NCI-H748 treated with DMSO at 0.1 percent for 48 hours (cell line): Measurements from ENCODE around the gene XYLB.
"Not testable (repeated sequence)": the region's sequence is repeated elsewhere in the genome, so short reads cannot be mapped to it uniquely, and the experiment has no call there.

Experiments
- DNase-seq: peaks from one replicate; lab custom pipeline; 2025; lab: John Stamatoyannopoulos, UW

Gene XYLB

DNA sequence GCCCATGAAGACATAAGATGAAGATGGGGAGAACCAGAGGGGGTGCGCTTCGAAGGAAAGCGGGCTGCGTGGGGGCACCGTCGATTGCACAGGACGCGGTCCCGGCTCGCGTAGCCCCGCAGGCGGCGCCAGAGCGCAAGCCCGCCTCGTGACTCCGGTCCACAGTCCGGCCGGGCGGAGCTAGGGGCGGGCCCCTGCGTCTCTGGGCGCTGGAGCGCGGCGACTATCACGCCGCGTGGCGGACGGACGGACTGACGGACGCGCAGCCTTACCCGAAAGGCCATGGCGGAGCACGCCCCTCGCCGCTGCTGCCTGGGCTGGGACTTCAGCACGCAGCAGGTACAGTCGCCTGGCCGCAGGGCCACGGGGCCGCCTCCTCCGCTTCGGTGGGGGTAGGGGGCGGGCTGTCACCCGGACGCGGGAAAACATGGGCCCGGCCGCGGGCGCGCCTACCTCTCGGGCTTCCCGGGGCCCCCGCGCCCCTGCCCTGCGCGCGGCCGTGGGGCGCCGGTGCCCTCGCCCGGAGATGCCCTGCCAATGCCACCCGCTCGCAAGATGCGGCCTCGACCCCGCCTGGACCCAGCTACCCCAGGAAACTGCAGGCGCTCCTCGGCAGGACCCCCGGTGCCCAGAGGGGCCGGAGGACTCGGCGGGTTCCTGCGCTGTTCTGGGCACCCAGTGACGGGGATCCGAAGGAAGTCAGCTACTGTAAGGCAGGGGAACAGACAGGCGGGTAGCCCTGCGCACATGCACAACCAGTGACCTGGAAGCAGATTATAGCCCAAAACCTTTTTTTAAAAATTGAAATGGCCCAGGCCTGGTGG, at the start of gene XYLB:
TSS of gene XYLB (plus strand) at position 199 of the 824 bp plus-strand sequence. CDS start at position 283, 84 bp downstream.
- DNase-seq, result peak; percentile 1

DNA sequence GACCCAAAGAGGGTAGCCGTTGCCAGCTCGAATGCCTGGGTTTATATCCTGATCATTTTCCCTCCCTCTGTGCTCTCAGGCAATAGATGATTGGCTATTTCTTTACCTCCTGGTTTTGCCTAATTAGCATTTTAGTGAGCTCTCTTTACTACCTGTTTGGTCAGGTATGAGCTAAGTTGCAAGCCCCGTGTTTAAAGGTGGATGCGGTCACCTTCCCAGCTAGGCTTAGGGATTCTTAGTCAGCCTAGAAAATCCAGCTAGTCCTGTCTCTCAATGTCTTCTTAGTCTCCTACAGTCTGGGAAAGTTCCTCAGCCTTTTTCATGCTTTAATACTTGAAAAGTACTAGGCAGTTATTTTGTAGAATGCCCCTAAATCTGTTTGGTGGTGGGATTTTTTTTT, 49.5 kb upstream of the XYLB start:
- DNase-seq, result not testable (repeated sequence)

GRCh38 chr3:38297537-38297936, 49.0 kb upstream of the XYLB start:
- DNase-seq, result no peak

DNA sequence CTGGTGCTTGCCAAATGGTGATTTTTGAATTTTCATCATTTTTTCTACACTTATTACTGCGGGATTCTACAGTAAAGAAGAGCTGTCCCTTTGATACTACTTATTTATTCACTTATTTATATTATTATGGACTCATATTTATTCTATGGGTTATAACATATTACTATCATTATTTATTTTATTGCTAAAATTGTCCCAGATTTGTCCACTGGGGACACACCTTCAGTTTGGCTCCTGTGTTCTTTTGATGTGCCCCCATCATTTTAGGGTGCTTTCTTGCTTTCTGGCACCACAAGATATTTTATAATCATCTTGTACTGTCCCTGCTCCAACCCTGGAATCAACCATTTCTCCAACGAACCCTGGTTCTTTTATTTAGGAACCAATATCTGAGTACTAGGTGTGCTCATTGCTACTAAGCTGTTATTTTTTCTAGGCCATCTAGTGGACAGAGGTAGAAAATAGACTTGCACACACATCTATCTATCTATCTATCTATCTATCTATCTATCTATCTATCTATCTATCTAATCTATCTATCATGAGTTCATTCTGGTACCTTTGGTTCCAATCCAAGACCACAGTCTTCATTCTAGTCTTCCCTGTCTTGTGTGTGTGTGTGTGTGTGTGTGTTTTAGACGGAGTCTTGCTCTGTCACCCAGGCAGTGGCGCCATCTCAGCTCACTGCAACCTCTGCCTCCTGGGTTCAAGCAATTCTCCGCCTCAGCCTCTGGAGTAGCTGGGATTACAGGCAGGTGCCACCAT, 48.5 kb upstream of the XYLB start:
- no peak for DNase-seq

GRCh38 chr3:38306941-38307340, 39.6 kb upstream of the XYLB start:
- no peak for DNase-seq

DNA sequence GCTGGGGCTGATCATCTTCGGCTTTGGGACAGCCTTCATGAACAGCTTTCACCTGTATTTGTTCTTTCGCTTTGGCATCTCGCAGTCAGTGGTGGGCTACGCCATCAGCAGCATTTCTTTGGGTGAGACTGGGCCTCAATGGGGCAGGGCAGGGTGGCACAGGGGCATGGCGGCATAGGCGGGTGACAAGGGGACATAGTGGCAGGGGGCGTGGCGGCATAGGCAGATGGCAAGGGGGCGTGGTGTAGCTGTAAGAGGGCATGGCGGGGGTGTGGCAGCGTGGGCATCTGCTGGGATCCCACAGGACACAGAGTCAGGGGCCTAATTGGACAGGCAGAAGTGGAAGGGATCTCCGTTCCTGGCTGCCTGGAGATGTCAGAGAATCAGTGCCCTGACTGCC, 39.0 kb upstream of the XYLB start:
- DNase-seq, result no peak

DNA sequence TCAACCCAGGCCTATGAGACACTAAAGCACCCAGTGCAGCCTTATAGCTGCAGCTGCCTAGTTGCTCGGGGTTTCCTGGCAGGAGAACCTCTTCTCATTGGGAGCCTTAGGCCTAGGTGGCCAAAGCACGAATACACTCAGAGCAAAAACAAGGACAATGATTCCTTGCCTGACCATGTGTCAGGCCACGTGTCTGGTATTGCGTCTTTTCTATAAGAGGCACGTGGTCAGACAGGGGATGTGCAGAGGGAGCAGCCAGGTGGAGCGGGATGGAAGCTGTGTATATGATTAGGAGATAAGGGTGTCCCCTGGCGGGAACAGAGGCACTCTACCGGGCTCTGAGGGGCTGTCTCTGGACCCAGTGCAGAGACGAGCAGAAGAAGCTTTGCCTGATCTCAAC, 38.1 kb upstream of the XYLB start:
- DNase-seq, result no peak

DNA sequence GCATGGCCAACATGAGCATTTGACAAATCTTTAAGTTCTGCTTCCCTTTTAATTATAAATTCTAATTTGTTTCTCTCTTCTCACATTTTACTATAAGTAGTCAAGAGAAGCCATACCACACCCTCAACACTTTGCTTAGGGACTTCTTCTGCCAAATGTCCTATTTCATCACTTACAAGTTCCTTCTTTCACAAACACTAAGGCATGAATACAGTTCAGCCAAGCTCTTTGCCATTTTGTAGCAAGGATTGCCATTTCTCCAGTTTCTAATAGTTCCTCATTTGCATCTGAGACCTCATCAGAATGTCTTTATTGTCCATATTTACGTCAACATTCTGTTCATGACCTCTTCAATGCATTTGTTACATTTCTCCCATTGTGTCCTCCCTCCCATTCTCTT, 35.1 kb upstream of the XYLB start:
- no peak for DNase-seq

DNA sequence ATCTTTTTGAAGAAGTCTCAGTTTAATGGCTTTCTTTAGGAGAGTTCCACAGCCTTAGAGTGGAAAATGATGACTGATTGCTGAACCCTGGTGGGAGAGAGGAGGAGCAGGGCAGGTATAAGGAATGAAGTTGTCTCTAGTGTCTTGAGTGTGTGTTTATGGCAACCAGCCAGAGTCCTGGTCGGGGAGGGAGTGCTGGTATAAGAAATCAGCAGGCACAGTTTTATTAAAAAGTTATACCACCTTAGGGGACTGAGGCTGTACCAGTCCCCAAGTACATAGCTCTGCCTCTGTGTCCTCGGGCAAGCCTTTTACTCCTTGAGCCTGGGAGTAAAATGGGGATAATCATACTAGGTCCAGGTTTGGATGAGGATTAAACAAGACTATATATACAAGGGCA, 34.6 kb upstream of the XYLB start:
- DNase-seq, result no peak

DNA sequence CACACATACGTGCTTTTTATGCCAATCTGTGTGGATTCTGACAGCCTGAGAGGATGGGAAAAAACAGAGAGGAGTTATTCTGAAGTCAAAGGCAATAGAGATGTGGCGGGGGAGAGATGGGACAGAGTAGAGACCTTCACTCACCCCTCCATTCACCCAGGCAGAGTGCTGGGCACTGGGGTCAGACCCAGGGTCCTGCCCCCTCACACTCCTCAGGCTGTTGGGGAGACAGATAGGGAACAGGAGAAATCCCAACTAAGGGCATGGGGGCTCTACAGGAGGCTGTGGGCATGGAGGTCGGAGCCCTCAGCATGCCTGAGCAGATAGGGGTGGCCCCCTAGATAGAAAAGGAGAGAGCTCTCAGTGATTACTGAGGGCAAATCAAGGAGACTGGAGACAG, 34.2 kb upstream of the XYLB start:
- DNase-seq, result no peak

- DNase-seq, result no peak
These were observed 33.3 kb upstream of the XYLB start for GRCh38 chr3:38313263-38313662.

DNA sequence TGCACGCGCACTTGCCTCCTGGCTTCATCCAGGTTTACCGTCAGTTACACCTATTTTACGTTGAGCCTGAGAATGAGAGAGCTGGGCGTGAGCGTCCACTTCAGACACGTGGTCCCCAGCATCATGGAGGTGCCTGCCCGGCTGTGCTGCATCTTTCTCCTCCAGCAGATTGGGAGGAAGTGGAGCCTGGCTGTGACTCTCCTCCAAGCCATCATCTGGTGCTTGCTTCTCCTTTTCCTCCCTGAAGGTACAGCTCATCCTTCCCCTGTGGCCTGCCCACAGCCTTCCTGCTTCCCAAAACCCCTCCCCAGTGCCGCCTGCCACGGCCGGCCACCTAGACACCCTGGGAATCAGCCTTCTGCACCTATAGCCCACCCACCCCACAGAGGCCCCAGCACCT, 32.9 kb upstream of the XYLB start:
- no peak for DNase-seq

DNA sequence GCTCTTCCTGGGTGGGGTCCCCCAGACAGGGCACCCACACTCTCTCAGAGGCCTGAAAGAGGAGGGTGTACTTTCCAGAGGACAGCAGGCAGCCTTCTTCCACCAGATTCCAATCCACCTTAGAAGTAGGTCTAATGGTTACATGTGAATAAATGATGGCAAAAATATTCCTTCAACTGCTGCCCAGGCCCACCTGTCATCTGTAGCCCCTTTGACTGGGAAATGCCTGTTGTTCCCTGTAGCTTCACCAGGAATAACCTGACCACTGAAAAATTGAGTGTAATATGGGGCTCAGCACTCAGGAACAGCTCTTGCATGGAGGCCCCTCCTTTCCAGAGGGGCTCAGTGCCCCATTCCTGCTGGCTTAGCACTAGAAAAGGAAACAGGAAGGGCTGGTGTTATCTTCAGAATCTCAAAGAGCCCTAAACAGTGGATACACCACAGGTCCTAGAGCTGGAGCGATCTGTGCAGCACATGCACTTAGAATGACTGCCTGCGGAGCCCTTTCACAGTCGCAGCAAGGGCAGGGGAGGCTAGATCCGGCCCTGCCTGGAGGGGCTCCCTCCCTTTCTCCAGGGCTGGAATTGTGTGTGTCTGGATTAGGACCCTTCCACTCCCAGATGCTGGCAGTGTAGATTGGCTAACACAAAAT, 32.3 kb upstream of the XYLB start:
- DNase-seq, result no peak

- no peak for DNase-seq
These were observed 31.7 kb upstream of the XYLB start for GRCh38 chr3:38314764-38315487.

DNA sequence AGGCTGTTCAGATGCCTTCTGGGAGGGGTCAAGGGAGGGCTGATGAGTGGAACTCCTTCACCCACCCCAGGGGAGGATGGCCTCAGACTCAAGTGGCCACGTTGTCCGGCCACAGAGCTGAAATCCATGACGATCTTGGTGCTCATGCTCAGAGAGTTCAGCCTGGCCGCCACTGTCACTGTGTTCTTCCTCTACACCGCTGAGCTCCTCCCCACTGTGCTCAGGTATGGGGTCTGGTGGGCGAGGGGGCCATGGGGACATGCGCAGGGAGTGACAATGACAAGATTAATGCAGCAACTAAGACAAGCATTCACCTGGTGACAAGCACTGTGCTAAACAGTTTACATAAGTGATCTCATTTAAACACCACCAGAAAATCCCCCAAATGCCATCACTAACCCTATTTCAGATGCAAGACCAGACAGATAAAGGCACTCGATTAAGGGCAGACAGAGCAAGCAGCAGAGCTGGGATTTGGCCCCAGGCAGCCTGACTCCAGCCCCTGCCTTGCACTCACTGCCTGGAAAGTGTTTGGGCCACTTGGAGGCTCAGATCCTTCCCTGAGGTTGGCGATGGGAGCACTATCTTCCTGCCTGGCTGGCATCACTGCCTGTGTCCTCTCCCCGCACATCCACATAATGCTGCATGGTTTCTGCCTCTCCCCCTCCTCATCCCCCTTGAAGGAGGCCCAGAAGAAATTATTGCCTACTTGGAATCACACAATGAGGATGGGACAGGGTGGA, 30.9 kb upstream of the XYLB start:
- DNase-seq, result no peak

DNA sequence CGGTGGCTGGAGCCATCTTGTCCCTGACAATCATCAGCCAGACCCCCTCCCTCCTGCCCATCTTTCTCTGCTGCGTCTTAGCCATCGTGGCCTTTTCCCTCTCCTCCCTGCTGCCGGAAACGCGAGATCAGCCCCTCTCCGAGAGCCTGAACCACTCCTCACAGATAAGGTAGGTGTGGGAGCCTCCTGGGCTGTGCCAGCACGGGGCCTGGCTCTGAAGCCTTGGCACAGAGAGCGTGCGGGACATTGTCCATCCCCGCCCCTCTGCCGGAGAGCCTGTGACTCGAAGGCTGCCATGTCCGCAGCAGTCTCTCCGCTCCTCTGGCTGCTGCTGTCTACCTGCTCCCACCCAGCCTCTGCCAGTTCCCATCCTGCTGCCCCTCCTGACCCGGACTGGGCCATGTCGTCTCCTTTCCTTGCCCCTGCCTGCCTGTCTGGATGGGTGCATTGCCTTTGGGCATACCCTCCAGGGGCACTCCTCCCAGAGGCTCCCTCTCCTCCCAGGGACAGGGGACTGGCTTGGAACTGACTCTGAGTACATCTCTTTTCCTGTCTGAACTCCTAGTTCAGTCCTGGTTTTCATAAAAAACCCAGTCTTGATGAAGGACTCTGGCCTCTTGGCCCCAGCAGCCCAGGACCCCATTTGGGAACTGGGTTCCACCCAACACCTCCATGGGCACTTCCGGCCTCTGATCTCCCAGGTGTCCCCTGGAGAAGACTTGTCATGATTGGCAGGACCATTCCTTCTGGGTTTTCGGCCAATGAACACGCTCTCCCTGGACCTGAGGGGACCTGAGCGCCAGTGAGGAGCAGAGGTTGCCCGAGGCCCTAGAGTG, 30.0 kb upstream of the XYLB start:
- DNase-seq, result no peak

GRCh38 chr3:38317192-38317759, 29.3 kb upstream of the XYLB start:
- DNase-seq, result no peak

- DNase-seq, result no peak
These were observed 27.6 kb upstream of the XYLB start for GRCh38 chr3:38318766-38319671.

- not testable (repeated sequence) for DNase-seq
These were observed 25.9 kb upstream of the XYLB start for GRCh38 chr3:38320638-38321037.
